NCI-H128 (cell line): ENCODE results near the gene CKLF.
"Not testable (repeated sequence)": the region's sequence is repeated elsewhere in the genome, so short reads cannot be mapped to it uniquely, and the experiment has no call there.

Source experiments
- DNase-seq: peaks from one replicate; lab custom pipeline; 2025; ENCODE audit not compliant: unreplicated experiment; lab: John Stamatoyannopoulos, UW

Gene CKLF

GRCh38 chr16:66596559-66596958 is 44.2 kb downstream of the CKLF start:
- DNase-seq: not testable (repeated sequence)

GRCh38 chr16:66596986-66597848 is 44.8 kb downstream of the CKLF start:
- DNase-seq: no peak

- DNase-seq: no peak
These were observed 45.7 kb downstream of the CKLF start for GRCh38 chr16:66598111-66598510.

DNA sequence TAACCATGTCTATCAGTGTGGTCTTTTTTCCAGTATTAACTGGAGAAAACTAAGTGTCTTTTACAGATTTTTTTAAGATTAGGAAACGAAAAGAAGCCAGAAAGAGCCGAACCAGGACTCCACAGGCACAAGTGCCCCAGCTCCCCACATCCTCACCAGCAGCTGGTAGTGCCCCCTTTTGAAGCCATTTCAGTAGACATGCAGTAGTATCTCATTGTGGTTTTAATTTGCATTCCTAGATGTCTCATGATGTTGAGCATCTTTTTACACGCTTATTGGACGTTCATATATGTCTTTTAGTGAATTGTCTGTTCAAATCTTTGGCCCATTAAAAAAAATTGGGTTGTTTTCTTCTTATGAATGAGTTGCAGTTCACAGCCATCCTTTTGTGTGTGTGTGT is 47.4 kb downstream of the CKLF start:
- no peak for DNase-seq

- no peak for DNase-seq
These were observed 48.1 kb downstream of the CKLF start for GRCh38 chr16:66600477-66600876.

- no peak for DNase-seq
These were observed 49.1 kb downstream of the CKLF start for GRCh38 chr16:66601471-66601870.

- no peak for DNase-seq
These were observed 51.4 kb downstream of the CKLF start for GRCh38 chr16:66603537-66604375.

DNA sequence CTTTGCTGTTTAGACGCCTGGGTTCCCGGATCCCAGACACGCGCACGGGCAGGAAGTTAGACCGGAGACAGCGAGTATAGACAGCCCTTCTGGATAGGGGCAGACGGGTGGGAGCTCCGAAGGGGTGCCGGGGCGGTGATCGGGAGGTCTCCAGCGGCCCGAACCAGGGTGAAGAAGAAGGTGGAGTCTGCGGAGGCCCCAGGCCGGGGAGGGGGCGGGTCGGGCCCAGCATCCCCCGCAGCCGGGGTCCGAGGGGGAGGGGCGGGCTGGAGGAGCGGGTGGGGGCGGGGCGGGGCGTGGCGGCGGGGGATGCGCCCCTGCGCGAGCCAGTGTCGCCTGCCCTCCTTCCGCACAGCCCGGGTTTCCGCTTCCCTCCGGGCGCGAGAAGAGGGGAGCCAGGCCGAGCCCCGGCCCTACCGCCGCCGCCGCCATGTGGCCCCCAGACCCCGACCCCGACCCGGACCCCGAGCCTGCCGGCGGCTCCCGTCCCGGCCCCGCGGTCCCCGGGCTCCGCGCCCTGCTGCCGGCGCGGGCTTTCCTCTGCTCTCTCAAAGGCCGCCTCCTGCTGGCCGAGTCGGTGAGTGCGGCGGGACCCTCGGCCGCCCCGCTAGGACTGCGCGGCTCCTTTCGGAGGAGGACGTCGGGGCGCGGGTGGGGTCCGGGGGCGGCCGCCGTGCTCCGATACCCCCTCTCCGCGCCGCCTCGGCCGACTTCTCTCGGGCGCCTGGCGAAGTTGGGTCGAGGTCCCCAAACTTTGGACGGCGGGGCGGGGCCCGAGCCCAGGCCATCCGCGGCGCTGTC is 52.2 kb downstream of the CKLF start, which contains the start of gene CMTM3:
Gene CMTM3 (plus strand): TSS at position 329 of the 801 bp plus-strand sequence. CDS start 102 bp downstream, at position 431.
- DNase-seq: peak; percentile 13

DNA sequence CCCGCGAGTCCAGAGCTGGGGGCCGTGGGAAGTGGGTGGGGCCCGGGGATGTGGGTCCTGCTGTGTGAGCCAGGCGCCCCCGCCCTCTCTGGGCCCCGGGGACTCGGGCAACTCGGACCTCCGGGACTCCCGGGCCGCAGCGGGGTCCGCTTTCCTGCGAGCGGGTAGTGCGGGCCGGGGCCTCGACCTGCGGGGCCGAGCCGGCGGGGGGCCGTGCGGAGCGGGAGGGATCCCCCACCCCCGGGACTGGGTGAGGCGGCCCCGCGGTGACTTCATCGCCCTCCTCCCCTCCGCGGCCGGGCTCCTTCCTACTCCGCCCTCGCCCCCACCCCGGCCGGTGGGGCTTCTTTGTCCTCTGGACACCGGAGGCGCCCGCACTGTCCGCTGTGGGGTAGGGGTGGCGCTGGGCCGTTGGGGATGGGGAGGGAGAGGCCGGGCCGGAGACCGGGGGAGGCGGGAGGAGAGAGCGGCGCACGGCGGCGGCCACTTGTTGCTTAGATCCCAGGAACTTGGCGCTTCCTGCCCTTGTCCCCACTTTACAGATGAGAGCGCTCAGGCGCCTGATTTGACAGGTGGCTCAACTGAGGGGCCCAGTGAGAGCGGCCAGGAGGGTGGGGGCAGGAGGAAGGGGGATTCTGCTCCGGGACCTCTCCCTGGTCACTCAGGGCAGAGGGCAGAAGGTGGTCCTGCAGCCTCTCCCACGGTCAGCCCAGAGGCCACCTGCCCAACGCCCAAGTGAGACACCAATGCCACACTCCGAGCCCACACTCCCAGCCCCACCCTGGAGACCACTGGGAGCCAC is 53.0 kb downstream of the CKLF start:
- DNase-seq: no peak

GRCh38 chr16:66605979-66606751 is 53.8 kb downstream of the CKLF start:
- no peak for DNase-seq

DNA sequence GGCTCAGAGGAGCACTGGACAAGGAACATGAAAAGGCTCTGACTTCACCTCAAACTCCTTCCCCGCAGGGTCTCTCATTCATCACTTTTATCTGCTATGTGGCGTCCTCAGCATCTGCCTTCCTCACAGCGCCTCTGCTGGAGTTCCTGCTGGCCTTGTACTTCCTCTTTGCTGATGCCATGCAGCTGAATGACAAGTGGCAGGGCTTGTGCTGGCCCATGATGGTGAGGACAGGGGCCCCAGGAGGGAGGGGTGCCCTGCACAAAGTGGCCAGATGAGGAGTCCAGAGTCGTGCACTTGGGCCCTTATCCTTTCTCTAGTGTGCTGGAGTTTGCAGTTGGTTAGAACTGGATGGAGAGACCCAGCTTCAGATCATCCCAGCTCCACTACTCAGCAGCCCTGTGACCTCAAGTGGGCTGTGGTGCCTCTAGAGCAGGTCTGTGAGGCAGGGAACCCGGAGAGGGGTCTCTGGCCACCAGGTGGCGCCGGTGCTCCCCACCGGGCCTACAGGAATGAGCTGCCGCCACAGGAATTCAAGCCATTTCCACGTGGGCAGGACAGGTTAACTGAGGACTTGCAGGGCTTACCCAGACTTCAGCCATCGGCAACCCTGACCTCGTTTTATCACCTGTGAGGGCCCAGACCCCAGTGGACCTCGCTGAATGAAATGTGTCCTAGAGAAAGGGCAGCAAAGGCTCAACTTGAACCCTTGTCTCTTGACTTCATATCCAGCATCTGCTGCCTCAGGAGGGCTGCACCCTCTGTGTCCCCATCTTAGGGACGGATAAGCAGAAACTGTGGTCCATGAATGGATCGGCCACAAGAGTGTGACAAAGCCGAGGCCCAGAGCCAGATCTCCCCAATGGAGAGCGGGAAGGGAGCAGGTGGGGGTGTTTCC is 56.1 kb downstream of the CKLF start:
- DNase-seq: peak; percentile 42

GRCh38 chr16:66609139-66609510 is 56.7 kb downstream of the CKLF start:
- DNase-seq: no peak

GRCh38 chr16:66610111-66610820 is 57.9 kb downstream of the CKLF start:
- DNase-seq: no peak

DNA sequence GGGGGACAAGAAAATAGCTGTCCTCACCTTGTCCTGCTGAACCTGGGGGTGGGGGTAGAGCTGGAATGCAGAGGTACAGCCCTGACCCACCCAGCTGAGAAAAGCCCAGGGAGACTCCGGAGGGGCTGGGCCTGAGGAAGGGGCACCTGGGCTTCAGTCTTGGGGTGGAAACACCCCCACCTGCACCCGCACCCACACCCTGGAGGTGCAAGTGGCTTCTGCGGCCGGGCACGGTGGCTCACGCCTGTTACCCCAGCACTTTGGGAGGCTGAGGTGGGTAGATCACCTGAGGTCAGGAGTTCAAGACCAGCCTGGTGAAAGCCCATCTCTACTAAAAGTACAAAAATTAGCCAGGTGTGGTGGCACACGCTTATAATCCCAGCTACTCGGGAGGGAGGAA is 59.5 kb downstream of the CKLF start:
- DNase-seq: not testable (repeated sequence)

DNA sequence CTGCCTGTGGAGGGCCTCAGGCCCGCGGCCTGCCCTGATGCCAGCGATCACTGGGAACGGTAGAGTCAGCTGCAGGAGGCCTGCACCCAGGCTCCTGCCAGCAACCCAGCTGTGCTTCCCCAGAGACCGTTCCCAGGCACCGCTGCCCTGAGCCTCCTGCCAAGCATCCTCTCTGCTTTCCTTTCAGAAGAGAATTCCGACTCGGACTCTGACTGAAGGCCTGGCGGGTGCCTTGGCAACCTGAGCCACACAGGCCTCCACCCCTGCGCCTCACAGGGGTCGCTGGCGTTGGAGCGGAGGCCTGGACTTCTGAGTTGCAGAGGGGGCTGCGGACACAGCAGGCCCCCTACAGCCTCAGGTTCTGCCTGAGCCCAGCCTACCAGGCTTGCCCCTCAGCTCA is 60.0 kb downstream of the CKLF start:
- no peak for DNase-seq

- no peak for DNase-seq
These were observed 61.9 kb downstream of the CKLF start for GRCh38 chr16:66614161-66614802.
